Measurements from ENCODE around the gene FHL1.

DNA sequence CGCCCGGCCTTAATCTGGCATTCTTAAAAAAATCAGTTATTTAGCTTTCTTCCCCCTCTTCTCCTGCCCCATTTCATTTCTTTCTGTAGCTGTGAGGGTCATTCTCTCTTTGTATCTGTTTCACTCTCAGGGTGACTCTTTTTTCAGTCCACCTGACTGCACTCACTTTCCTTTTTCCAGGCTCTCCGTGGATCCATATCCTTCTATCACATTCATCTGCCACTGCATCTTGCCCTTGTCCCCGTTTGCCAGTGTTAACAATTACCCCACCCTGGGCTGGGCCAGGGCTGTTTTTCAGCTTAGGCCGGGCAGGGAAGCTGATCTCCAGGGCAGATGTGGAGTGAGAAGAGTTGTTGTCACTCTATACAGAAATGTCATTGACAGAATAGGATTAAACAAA is 7.7 kb downstream of the FHL1 start:
- TF ChIP-seq POLR2A (IDR thresholded peaks at IDR 0.05): no peak
- TF ChIP-seq, protein P1, sequence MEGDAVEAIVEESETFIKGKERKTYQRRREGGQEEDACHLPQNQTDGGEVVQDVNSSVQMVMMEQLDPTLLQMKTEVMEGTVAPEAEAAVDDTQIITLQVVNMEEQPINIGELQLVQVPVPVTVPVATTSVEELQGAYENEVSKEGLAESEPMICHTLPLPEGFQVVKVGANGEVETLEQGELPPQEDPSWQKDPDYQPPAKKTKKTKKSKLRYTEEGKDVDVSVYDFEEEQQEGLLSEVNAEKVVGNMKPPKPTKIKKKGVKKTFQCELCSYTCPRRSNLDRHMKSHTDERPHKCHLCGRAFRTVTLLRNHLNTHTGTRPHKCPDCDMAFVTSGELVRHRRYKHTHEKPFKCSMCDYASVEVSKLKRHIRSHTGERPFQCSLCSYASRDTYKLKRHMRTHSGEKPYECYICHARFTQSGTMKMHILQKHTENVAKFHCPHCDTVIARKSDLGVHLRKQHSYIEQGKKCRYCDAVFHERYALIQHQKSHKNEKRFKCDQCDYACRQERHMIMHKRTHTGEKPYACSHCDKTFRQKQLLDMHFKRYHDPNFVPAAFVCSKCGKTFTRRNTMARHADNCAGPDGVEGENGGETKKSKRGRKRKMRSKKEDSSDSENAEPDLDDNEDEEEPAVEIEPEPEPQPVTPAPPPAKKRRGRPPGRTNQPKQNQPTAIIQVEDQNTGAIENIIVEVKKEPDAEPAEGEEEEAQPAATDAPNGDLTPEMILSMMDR (IDR thresholded peaks at IDR 0.05): no peak
- TF ChIP-seq EP300 (IDR thresholded peaks at IDR 0.05; ENCODE audit: low read depth): no peak
- no peak for TF ChIP-seq POLR2AphosphoS5 (IDR thresholded peaks at IDR 0.05)

Measured in transverse colon (tissue), 4 donors.